ENCODE results near the gene RPL13A. TPM values are rescaled to one million over a fixed set of nuclear protein-coding genes. Genes with fewer than 3 reads are reported as not detected.

RPL13A gene
- total and polyA plus RNA-seq, 2 of the 4 experiments (the other 2 are of a cell fraction): 1,477 to 2,069 TPM

DNA sequence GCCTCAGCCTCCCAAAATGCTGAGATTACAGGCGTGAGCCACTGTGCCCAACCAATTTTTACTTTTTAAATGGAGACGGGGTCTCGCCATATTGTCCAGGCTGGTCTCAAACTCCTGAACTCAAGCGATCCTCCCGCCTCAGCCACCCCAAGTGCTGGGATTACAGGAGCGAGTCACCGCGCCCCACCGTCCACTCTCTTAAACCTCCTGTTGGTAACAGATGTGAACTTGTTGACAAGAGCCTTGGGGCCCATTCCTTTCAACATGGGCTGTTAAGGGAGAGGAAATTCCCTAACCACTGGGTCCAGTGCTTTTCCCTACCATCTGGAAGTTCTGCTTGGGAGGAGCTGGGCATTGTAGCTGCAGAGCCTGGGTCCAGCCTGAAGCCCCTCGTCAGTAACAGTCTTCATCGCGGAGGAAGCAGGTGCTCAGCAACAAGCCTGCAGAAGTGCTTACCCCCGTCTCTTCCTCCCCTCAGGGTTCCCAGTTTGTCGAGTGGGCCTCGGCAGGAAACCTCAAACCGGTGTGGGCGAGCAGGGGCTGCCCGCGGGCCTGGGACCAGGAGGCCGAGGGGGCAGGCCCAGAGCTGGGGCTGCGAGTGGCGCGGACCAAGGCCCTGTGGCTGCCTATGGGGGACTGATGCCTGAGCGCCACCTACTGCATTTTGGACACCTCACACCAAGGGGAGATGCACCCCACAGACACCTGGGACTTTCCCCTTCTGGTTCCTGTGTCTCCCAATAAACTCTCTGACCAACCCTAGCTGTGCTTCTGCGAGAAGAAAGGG, 17.4 kb upstream of the RPL13A start:
- no peak overlapping the region for H3K14ac ChIP-seq (replicated peaks; ENCODE audit: low read depth, low read length)
- H3K4me1 ChIP-seq (ENCODE audit: control insufficient read depth, insufficient read depth, low read length): peaks cover 9% of the 10 kb centered on the region; the same call in 1 of the 2 replicates
- H4K20me1 ChIP-seq (ENCODE audit: insufficient read depth, low read length): no peaks in the 10 kb centered on the region
- H3K18ac ChIP-seq (ENCODE audit: low read depth, low read length): no peak overlapping the region
- no peak overlapping the region for H4K8ac ChIP-seq (ENCODE audit: low read depth in 2 of 2, low read length in 2 of 2)
- DNase-seq (peak; percentile 32), ATAC-seq (ENCODE audit: low read depth) (no peak)
- H2AK5ac ChIP-seq (ENCODE audit: low read depth, low read length): no peak overlapping the region
- no peaks in the 10 kb centered on the region for H3K9me3 ChIP-seq (ENCODE audit: control insufficient read depth, insufficient read depth, low read length)
- no peak overlapping the region for H2BK120ac ChIP-seq (ENCODE audit: low read depth, low read length)
- H2BK5ac ChIP-seq (ENCODE audit: low read depth, low read length, poor library complexity, severe bottlenecking): no peak overlapping the region
- no peak overlapping the region for H3K4me2 ChIP-seq (ENCODE audit: low read depth, low read length)
- in situ Hi-C loops (cut with MboI; ENCODE audit: low sequenced_read_pairs) (no loop called here), intact Hi-C loops (cut with micrococcal nuclease) (no loop called here), dilution Hi-C loops (cut with HindIII; ENCODE audit: low sequenced_read_pairs, unreplicated experiment) (no loop called here)
- TF ChIP-seq RCOR1 (IDR thresholded peaks at IDR 0.05; ENCODE audit: insufficient replicate concordance, low read length): no peak
- TF ChIP-seq FOS (IDR thresholded peaks at IDR 0.05; ENCODE audit: low read depth, low read length): no peak
- TF ChIP-seq NFE2L2 (IDR thresholded peaks at IDR 0.05; ENCODE audit: low read depth, low read length): no peak
- TF ChIP-seq RFX5 (IDR thresholded peaks at IDR 0.05; ENCODE audit: low read depth, low read length): no peak
- no peak for TF ChIP-seq MAFK (IDR thresholded peaks at IDR 0.05; ENCODE audit: low read depth, low read length)
- no peak for TF ChIP-seq CHD1 (IDR thresholded peaks at IDR 0.05; ENCODE audit: low read depth, low read length)
- no peak for TF ChIP-seq SMC3 (IDR thresholded peaks at IDR 0.05; ENCODE audit: low read depth, low read length)
- no peak for TF ChIP-seq RAD21 (IDR thresholded peaks at IDR 0.05; ENCODE audit: low read length)
- no peak for TF ChIP-seq MAZ (IDR thresholded peaks at IDR 0.05; ENCODE audit: borderline replicate concordance, low read depth, low read length)
- no peak for TF ChIP-seq CEBPB (IDR thresholded peaks at IDR 0.05; ENCODE audit: low read depth, low read length)
- TF ChIP-seq USF2 (IDR thresholded peaks at IDR 0.05; ENCODE audit: low read depth, low read length): no peak
- TF ChIP-seq BHLHE40 (IDR thresholded peaks at IDR 0.05; ENCODE audit: low read depth, low read length): no peak
- TF ChIP-seq, protein P1, sequence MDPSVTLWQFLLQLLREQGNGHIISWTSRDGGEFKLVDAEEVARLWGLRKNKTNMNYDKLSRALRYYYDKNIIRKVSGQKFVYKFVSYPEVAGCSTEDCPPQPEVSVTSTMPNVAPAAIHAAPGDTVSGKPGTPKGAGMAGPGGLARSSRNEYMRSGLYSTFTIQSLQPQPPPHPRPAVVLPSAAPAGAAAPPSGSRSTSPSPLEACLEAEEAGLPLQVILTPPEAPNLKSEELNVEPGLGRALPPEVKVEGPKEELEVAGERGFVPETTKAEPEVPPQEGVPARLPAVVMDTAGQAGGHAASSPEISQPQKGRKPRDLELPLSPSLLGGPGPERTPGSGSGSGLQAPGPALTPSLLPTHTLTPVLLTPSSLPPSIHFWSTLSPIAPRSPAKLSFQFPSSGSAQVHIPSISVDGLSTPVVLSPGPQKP (IDR thresholded peaks at IDR 0.05; ENCODE audit: borderline replicate concordance, low read depth, low read length): no peak
- TF ChIP-seq CTCF (conservative IDR thresholded peaks at IDR 0.05; ENCODE audit: low read depth, low read length): no peak
- no peak overlapping the region for H3K9ac ChIP-seq (ENCODE audit: low read depth, low read length)
- peaks cover 12% of the 10 kb centered on the region; the same call in 1 of the 2 replicates for H3K9me1 ChIP-seq (ENCODE audit: insufficient read depth, low read length)
- peaks cover 4% of the 10 kb centered on the region; the same call in 1 of the 2 replicates for H3K36me3 ChIP-seq (ENCODE audit: control insufficient read depth, insufficient read depth, low read length)
- ChIA-PET CTCF (no interaction called here), POLR2A (ENCODE audit: unreplicated experiment) (interaction anchor here (0.6 kb wide), 2 partner anchors 58 to 391 kb away, joined by 3 to 5 read pairs; partner anchors contain the start of gene RCN3)
- no peak overlapping the region for H3K23ac ChIP-seq (ENCODE audit: low read depth, low read length)
- H3K56ac ChIP-seq (ENCODE audit: extremely low read depth, insufficient read depth, low read length): no peak overlapping the region
- no peak overlapping the region for H2AK9ac ChIP-seq (replicated peaks; ENCODE audit: low read depth, low read length, poor library complexity)
- H3K27ac ChIP-seq (ENCODE audit: insufficient read depth, low read length): no peak overlapping the region
- H4K5ac ChIP-seq (ENCODE audit: low read depth, low read length): no peak overlapping the region
- H3K27me3 ChIP-seq (ENCODE audit: control insufficient read depth, insufficient read depth, low read length): no peaks in the 10 kb centered on the region
- no peak overlapping the region for H4K91ac ChIP-seq (ENCODE audit: insufficient read depth, low read depth, low read length)
- H3K4ac ChIP-seq (ENCODE audit: low read depth, low read length): no peak overlapping the region
- no TSS peak for BruUV-seq (replicated peaks)
- H3K79me1 ChIP-seq (ENCODE audit: low read depth in 1 of 2, low read length in 2 of 2): peaks cover 0 to 6% of the 10 kb centered on the region in 2 experiments; a peak in 2 of 4 replicates
- no peak overlapping the region for H2BK20ac ChIP-seq (ENCODE audit: low read depth, low read length)
- 98% methylated on average over 9 of the region's 25 CpGs; no CpG with 5 or more reads in 1 of the 2 experiments for WGBS, 2 experiments (ENCODE audit: extremely low coverage in 2 of 2, insufficient read length in 1 of 2)
- H2BK15ac ChIP-seq (ENCODE audit: low read depth, low read length): no peak overlapping the region
- H2AFZ ChIP-seq (replicated peaks; ENCODE audit: low read length, poor library complexity): no peak overlapping the region
- H3K4me3 ChIP-seq (ENCODE audit: insufficient read depth, low read depth, low read length): no peak overlapping the region
